HG03521 (cell line): ENCODE data around the gene PDCD4.

Experiments used
- ATAC-seq: cut with Tn5 transposase; IDR thresholded peaks from one replicate; pipeline ENCODE4 v1.9.1; 2021; ENCODE audit warnings: mild to moderate bottlenecking, moderate library complexity; ENCODE audit not compliant: unreplicated experiment

PDCD4 gene

GRCh38 chr10:110918269-110918642 lies 46.5 kb downstream of the PDCD4 start:
- no peak for ATAC-seq

GRCh38 chr10:110918643-110919348 lies 47.1 kb downstream of the PDCD4 start, which contains the start of gene BBIP1:
Gene BBIP1 (minus strand): TSS chr10:110919180. CDS start chr10:110918157, 1,023 bp downstream.
- peak; percentile 84 for ATAC-seq

GRCh38 chr10:110919349-110919931 lies 47.7 kb downstream of the PDCD4 start, which contains the start of gene SHOC2:
Gene SHOC2 (plus strand): TSS chr10:110919604. CDS start chr10:110964359, 44,755 bp downstream.
- peak; percentile 20 for ATAC-seq

- ATAC-seq = peak; percentile 28
Observed at GRCh38 chr10:110919971-110920881, 48.5 kb downstream of the PDCD4 start.

- no peak for ATAC-seq
Observed at GRCh38 chr10:110923856-110924493, 52.2 kb downstream of the PDCD4 start.

- no peak for ATAC-seq
Observed at GRCh38 chr10:110927461-110927860, 55.7 kb downstream of the PDCD4 start.

- ATAC-seq = no peak
Observed at GRCh38 chr10:110931769-110932381, 60.1 kb downstream of the PDCD4 start.

GRCh38 chr10:110932505-110933180 lies 60.9 kb downstream of the PDCD4 start:
- no peak for ATAC-seq

- ATAC-seq = no peak
Observed at GRCh38 chr10:110936757-110937156, 65.0 kb downstream of the PDCD4 start.

- no peak for ATAC-seq
Observed at GRCh38 chr10:110939419-110939818, 67.7 kb downstream of the PDCD4 start.

- ATAC-seq = no peak
Observed at GRCh38 chr10:110944792-110945396, 73.2 kb downstream of the PDCD4 start.

GRCh38 chr10:110946496-110946895 lies 74.8 kb downstream of the PDCD4 start:
- no peak for ATAC-seq

GRCh38 chr10:110947061-110947595 lies 75.4 kb downstream of the PDCD4 start:
- ATAC-seq = no peak
